HG03280 (cell line): ENCODE results near the gene B3GAT1.
"Not testable (repeated sequence)": the region's sequence is repeated elsewhere in the genome, so short reads cannot be mapped to it uniquely, and the experiment has no call there.

Source experiments
- ATAC-seq: cut with Tn5 transposase; IDR thresholded peaks from one replicate; pipeline ENCODE4 v1.9.1; 2021; ENCODE audit warnings: mild to moderate bottlenecking, moderate library complexity; ENCODE audit not compliant: unreplicated experiment

B3GAT1 gene

GRCh38 chr11:134412203-134413042 lies at the start of gene B3GAT1:
Gene B3GAT1, minus strand, starts transcription at chr11:134412242. Its CDS starts 24,583 bp downstream, at chr11:134387659.
- no peak for ATAC-seq

- ATAC-seq = no peak
Observed at GRCh38 chr11:134461621-134462020, 49.6 kb upstream of the B3GAT1 start.

GRCh38 chr11:134460881-134461280 lies 48.8 kb upstream of the B3GAT1 start:
- no peak for ATAC-seq

- no peak for ATAC-seq
Observed at GRCh38 chr11:134460062-134460561, 48.1 kb upstream of the B3GAT1 start.

GRCh38 chr11:134459246-134460061 lies 47.4 kb upstream of the B3GAT1 start:
- no peak for ATAC-seq

GRCh38 chr11:134457411-134458007 lies 45.5 kb upstream of the B3GAT1 start:
- ATAC-seq = not testable (repeated sequence)

GRCh38 chr11:134455516-134455915 lies 43.5 kb upstream of the B3GAT1 start:
- ATAC-seq = no peak

GRCh38 chr11:134454146-134454690 lies 42.2 kb upstream of the B3GAT1 start:
- ATAC-seq = no peak

- ATAC-seq = no peak
Observed at GRCh38 chr11:134453441-134453840, 41.4 kb upstream of the B3GAT1 start.

- no peak for ATAC-seq
Observed at GRCh38 chr11:134452838-134453155, 40.8 kb upstream of the B3GAT1 start.

GRCh38 chr11:134452026-134452837 lies 40.2 kb upstream of the B3GAT1 start:
- ATAC-seq = no peak

GRCh38 chr11:134450186-134450585 lies 38.1 kb upstream of the B3GAT1 start:
- ATAC-seq = no peak

GRCh38 chr11:134449713-134450112 lies 37.7 kb upstream of the B3GAT1 start:
- no peak for ATAC-seq

GRCh38 chr11:134449051-134449450 lies 37.0 kb upstream of the B3GAT1 start:
- no peak for ATAC-seq

GRCh38 chr11:134447696-134448095 lies 35.7 kb upstream of the B3GAT1 start:
- ATAC-seq = no peak

- ATAC-seq = no peak
Observed at GRCh38 chr11:134445601-134446325, 33.7 kb upstream of the B3GAT1 start.

GRCh38 chr11:134444160-134445108 lies 32.4 kb upstream of the B3GAT1 start:
- not testable (repeated sequence) for ATAC-seq

- ATAC-seq = no peak
Observed at GRCh38 chr11:134443246-134443645, 31.2 kb upstream of the B3GAT1 start.

GRCh38 chr11:134442246-134442645 lies 30.2 kb upstream of the B3GAT1 start:
- no peak for ATAC-seq
